ENCODE results near the gene CORIN.

The CORIN gene

DNA sequence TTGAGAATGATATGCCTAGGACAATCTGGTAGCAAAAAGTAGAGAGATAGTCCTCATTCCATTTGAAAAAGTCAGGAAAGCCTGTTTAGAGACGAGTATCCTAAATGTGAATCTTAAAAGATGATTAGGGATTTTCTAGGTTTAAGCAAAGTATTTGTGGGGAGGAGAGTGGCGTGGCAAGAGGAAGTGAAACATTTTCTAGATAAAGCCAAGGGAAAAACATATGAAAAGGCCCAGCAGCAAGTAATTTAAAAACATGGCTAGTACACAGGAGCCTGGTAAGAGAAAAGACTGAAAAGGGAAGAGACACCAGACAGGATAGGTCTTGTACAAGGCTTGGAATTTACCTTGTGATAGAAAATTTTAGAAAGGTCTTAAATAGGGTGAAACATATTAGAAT lies 45.9 kb downstream of the CORIN start:
- POLR2A ChIA-PET: no interaction called here
- DNase-seq (ENCODE audit: low read depth, low spot score): no peak
- no peak overlapping the region for H3K4me3 ChIP-seq (ENCODE audit: low read depth, low read length)
- TF ChIP-seq, protein P1, sequence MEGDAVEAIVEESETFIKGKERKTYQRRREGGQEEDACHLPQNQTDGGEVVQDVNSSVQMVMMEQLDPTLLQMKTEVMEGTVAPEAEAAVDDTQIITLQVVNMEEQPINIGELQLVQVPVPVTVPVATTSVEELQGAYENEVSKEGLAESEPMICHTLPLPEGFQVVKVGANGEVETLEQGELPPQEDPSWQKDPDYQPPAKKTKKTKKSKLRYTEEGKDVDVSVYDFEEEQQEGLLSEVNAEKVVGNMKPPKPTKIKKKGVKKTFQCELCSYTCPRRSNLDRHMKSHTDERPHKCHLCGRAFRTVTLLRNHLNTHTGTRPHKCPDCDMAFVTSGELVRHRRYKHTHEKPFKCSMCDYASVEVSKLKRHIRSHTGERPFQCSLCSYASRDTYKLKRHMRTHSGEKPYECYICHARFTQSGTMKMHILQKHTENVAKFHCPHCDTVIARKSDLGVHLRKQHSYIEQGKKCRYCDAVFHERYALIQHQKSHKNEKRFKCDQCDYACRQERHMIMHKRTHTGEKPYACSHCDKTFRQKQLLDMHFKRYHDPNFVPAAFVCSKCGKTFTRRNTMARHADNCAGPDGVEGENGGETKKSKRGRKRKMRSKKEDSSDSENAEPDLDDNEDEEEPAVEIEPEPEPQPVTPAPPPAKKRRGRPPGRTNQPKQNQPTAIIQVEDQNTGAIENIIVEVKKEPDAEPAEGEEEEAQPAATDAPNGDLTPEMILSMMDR (IDR thresholded peaks at IDR 0.05; ENCODE audit: insufficient read depth, low read length, missing control alignments): no peak
- CTCF ChIA-PET: no interaction called here

DNA sequence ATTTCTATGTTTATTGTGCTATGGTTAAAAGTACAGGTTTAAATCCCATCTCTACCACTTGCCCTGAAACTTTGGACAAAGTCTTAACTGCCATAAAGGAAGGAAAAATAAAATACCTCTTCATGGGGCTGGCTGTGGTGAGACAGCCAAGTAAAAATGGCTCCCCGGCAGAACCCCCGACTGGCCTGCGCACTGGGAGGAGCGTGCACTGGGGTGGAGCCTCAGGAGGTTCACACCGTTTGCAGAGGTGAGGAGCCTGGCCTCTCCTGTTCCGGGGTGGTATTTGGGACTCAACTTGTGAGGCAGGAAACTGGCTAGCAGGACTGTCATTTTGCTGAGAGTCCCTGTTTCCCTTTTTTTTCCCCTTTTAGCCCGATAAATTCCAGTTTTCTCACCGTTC lies 47.8 kb downstream of the CORIN start:
- TF ChIP-seq, protein P1 (IDR thresholded peaks at IDR 0.05; ENCODE audit: insufficient read depth, low read length, missing control alignments): no peak
- CTCF ChIA-PET: no interaction called here
- H3K4me3 ChIP-seq (ENCODE audit: low read depth, low read length): no peak overlapping the region
- no peak for DNase-seq (ENCODE audit: low read depth, low spot score)
- POLR2A ChIA-PET: no interaction called here

DNA sequence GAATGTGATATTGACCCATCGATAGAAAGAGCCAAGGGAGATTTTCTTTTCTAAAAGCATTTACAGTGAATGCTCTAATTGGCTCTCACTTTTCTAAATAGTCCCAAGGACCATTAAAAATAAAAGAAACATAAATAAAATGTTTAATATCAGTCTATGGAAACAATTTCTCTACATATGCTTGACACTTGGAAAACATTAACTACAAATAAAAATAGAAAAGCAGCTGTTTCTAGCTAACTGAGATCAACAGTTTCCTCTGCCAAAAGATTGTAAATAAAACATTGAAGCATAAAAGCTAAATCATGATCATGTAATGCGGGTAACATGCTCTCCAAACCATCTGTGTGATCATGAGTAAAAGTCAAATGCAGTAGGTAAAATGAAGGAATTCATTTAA lies 49.7 kb downstream of the CORIN start:
- no peak for DNase-seq (ENCODE audit: low read depth, low spot score)
- TF ChIP-seq, protein P1 (IDR thresholded peaks at IDR 0.05; ENCODE audit: insufficient read depth, low read length, missing control alignments): no peak
- CTCF ChIA-PET: interaction anchor here (1.5 kb wide), 1 partner anchor 48 kb away, joined by 4 read pairs; no protein-coding TSS in a partner anchor
- POLR2A ChIA-PET: no interaction called here
- H3K4me3 ChIP-seq (ENCODE audit: low read depth, low read length): no peak overlapping the region

DNA sequence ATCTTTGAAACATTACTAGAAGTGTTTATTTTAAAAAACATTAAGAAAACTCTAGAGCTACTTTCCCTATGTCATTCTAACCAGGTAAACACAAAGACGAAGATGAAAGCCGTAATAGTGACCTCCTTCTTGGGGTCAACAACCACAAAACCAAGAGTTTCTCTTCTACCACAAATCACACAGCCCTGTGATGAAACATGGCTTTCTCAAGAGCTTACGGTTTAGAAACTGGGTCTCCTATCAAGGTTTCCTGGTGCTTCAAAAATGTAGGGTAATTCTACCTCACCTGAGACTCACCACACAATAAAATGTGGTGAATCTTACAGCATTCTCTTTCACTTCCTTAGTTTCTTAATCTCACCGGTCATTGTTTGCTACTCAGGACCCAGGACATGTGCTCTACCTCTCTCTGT lies 50.9 kb downstream of the CORIN start:
- TF ChIP-seq, protein P1 (IDR thresholded peaks at IDR 0.05; ENCODE audit: insufficient read depth, low read length, missing control alignments): no peak
- H3K4me3 ChIP-seq (ENCODE audit: low read depth, low read length): no peak overlapping the region
- ChIA-PET POLR2A (no interaction called here), CTCF (no interaction called here)
- DNase-seq (ENCODE audit: low read depth, low spot score): no peak

DNA sequence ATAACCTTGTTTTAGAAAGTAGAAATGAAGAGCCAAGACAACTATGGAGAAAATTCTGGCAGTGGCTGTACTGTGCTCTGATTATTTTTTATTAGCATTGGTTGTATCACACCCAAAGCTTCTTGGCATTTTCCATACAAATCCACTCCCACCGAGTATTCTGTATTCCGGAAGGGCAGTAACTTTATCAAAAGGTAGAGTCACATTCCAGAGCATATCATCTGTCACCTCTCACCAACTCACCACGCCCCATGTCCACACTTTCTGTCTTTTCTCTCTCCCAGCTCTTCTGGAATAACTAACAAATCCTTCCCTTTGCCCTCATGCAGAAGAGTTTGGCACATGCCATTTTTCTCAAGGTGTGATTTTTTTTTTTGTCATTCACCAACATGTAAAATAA lies 52.7 kb downstream of the CORIN start:
- POLR2A ChIA-PET: no interaction called here
- no peak overlapping the region for H3K4me3 ChIP-seq (ENCODE audit: low read depth, low read length)
- TF ChIP-seq, protein P1 (IDR thresholded peaks at IDR 0.05; ENCODE audit: insufficient read depth, low read length, missing control alignments): no peak
- CTCF ChIA-PET: no interaction called here
- no peak for DNase-seq (ENCODE audit: low read depth, low spot score)

DNA sequence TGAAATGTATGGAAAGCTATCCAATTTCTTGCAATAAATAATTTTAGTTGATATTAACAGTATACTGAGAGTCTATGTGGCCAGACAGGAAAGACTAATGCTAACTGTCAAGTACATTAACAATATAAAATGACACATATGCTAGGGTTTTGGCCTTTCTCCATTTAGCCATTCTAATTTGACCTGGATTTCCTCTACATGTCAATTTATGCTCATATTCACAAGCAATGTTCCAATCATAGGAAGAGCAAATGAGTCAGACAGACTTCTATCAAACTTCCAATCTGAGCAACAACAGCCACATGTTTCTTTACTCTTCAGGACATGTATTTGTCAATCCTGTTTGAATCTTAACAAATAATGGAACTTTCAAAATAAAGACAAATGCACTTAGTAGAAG lies 53.6 kb downstream of the CORIN start:
- no peak overlapping the region for H3K4me3 ChIP-seq (ENCODE audit: low read depth, low read length)
- no peak for DNase-seq (ENCODE audit: low read depth, low spot score)
- ChIA-PET CTCF (interaction anchor here (1.3 kb wide), 1 partner anchor 80 kb away, joined by 3 read pairs; no protein-coding TSS in a partner anchor), POLR2A (no interaction called here)
- TF ChIP-seq, protein P1 (IDR thresholded peaks at IDR 0.05; ENCODE audit: insufficient read depth, low read length, missing control alignments): no peak

Data from AG04449 (cell line).